Astrocyte of the cerebellum (primary cell): ENCODE measurements around the gene MTRF1.
A peak's percentile ranks its signal among the peaks of the same experiment; 100 is the strongest.

Experiments used
- DNase-seq: peaks from one replicate; pipeline ENCODE4 v3.0.0-alpha.2; 2011; ENCODE audit warnings: low read depth
- H3K4me3 ChIP-seq: 2 replicates; pipeline ENCODE4 v1.5.1; 2011; ENCODE audit warnings: mild to moderate bottlenecking, low read depth, low read length, moderate library complexity
- CTCF ChIP-seq: IDR thresholded peaks from 2 replicates; pipeline ENCODE4 v1.5.1; 2012; ENCODE audit warnings: low read length, low read depth, moderate library complexity, mild to moderate bottlenecking; ENCODE audit errors: missing control alignments
- in situ Hi-C: cut with HindIII; loops from 2 replicates; pipeline ENCODE4 v1.10.0; 2017; ENCODE audit warnings: low sequenced_read_pairs

MTRF1 gene

GRCh38 chr13:41211062-41211461, 52.3 kb downstream of the MTRF1 start:
- in situ Hi-C loops = no loop called here

GRCh38 chr13:41206467-41206866, 56.9 kb downstream of the MTRF1 start:
- no peak for TF ChIP-seq CTCF
- DNase-seq = no peak
- no peak overlapping the region for H3K4me3 ChIP-seq
- in situ Hi-C loops = no loop called here

More at GRCh38 chr13:41211062-41211461, 52.3 kb downstream of the MTRF1 start:
- DNase-seq = no peak
- no peak overlapping the region for H3K4me3 ChIP-seq
- TF ChIP-seq CTCF = no peak

- DNase-seq = no peak
- no peak for TF ChIP-seq CTCF
- in situ Hi-C loops = no loop called here
Measured at GRCh38 chr13:41203810-41204209, 59.6 kb downstream of the MTRF1 start.

GRCh38 chr13:41200126-41200525, 63.2 kb downstream of the MTRF1 start:
- TF ChIP-seq CTCF = no peak
- H3K4me3 ChIP-seq = no peak overlapping the region
- DNase-seq = no peak
- in situ Hi-C loops = no loop called here

More at GRCh38 chr13:41203810-41204209, 59.6 kb downstream of the MTRF1 start:
- H3K4me3 ChIP-seq = no peak overlapping the region

- DNase-seq = no peak
- in situ Hi-C loops = no loop called here
- no peak overlapping the region for H3K4me3 ChIP-seq
- no peak for TF ChIP-seq CTCF
Measured at GRCh38 chr13:41199526-41199925, 63.9 kb downstream of the MTRF1 start.

DNA sequence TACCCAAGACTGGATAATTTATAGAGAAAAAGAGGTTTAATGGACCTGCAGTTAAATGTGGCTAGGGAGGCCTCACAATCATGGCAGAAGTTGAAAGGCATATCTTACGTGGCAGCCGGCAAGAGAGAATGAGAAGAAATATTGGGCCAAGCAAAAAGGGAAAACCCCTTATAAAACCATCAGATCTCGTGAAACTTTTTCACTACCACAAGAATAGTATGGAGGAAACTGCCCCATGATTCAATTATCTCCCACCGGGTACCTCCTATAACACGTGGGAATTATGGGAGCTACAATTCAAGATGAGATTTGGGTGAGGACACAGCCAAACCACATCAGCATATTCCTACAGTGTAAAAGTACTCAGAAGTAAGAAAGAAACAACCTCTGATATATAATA, 64.3 kb downstream of the MTRF1 start:
- DNase-seq = no peak
- in situ Hi-C loops = no loop called here
- no peak for TF ChIP-seq CTCF
- no peak overlapping the region for H3K4me3 ChIP-seq

DNA sequence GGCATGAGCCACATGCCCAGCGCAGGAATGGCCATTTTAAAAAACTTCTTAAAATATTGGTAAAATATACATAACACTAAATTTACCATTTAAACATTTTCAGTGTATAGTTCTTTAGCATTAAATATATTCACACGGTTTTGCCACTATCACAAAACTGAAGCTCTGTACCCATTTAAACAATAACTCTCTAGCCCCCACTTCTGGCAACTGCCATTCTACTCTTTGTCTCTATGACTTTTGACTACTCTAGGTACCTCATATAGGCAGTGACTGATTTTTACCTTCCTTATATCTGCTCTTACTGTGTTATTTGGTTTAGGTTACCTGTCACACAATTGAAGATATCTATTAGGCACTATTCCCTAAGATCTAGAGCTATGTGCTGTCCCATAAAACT, 66.8 kb downstream of the MTRF1 start:
- TF ChIP-seq CTCF = peak; percentile 11
- no peak overlapping the region for H3K4me3 ChIP-seq
- in situ Hi-C loops = no loop called here
- no peak for DNase-seq
